NT2/D1 (cell line): Measurements from ENCODE around the gene OSMR.

Source experiments
- DNase-seq: peaks from one replicate; pipeline ENCODE4 v3.0.0-alpha.2; 2011; ENCODE audit warnings: low read depth, low spot score
- H3K27me3 ChIP-seq: 2 replicates; pipeline ENCODE4 v1.6.0; 2011; ENCODE audit warnings: mild to moderate bottlenecking; ENCODE audit not compliant: insufficient read length, insufficient read depth
- H3K36me3 ChIP-seq: 2 replicates; pipeline ENCODE4 v1.6.1; 2011; ENCODE audit warnings: mild to moderate bottlenecking, low read length, mixed read lengths; ENCODE audit not compliant: insufficient read depth, insufficient read length
- H3K4me1 ChIP-seq: 2 replicates; pipeline ENCODE4 v1.5.1; 2011; ENCODE audit not compliant: insufficient read depth, insufficient read length
- H3K4me3 ChIP-seq: 2 replicates; pipeline ENCODE4 v1.5.1; 2011; ENCODE audit warnings: low read depth; ENCODE audit not compliant: insufficient read length
- H3K9ac ChIP-seq: 2 replicates; pipeline ENCODE4 v1.6.0; 2011; ENCODE audit warnings: low read depth; ENCODE audit not compliant: insufficient read length
- H3K9me3 ChIP-seq: 2 replicates; pipeline ENCODE4 v1.5.1; 2011; ENCODE audit warnings: mild to moderate bottlenecking, low read length; ENCODE audit not compliant: insufficient read depth
- SUZ12 ChIP-seq: IDR thresholded peaks from 2 replicates; pipeline ENCODE4 v1.6.1; 2011; ENCODE audit not compliant: insufficient read length, insufficient read depth; ENCODE audit errors: extremely low read depth
- YY1 ChIP-seq: IDR thresholded peaks from 2 replicates; pipeline ENCODE4 v1.6.1; 2011; ENCODE audit not compliant: insufficient read length, insufficient read depth
- ZNF274 ChIP-seq: IDR thresholded peaks from 2 replicates; pipeline ENCODE4 v1.6.1; 2011; ENCODE audit warnings: mild to moderate bottlenecking, low read depth, low read length

OSMR gene

GRCh38 chr5:38940230-38940858 lies 94.5 kb downstream of the OSMR start:
- H3K9me3 ChIP-seq = no peaks in the 10 kb centered on the region
- peaks cover 17% of the 10 kb centered on the region for H3K36me3 ChIP-seq
- H3K4me1 ChIP-seq = no peaks in the 10 kb centered on the region
- TF ChIP-seq SUZ12 = no peak
- no peak for TF ChIP-seq ZNF274
- TF ChIP-seq YY1 = no peak
- no peaks in the 10 kb centered on the region for H3K27me3 ChIP-seq
- DNase-seq = no peak
- H3K9ac ChIP-seq = no peak overlapping the region
- no peak overlapping the region for H3K4me3 ChIP-seq

GRCh38 chr5:38941912-38942311 lies 96.1 kb downstream of the OSMR start:
- no peaks in the 10 kb centered on the region for H3K9me3 ChIP-seq
- no peaks in the 10 kb centered on the region for H3K27me3 ChIP-seq
- no peak overlapping the region for H3K4me3 ChIP-seq
- H3K36me3 ChIP-seq = peaks cover 20% of the 10 kb centered on the region
- no peak for DNase-seq
- H3K9ac ChIP-seq = no peak overlapping the region
- no peaks in the 10 kb centered on the region for H3K4me1 ChIP-seq
- TF ChIP-seq ZNF274 (no peak), YY1 (no peak), SUZ12 (no peak)

- no peak overlapping the region for H3K4me3 ChIP-seq
- no peaks in the 10 kb centered on the region for H3K27me3 ChIP-seq
- no peaks in the 10 kb centered on the region for H3K4me1 ChIP-seq
- H3K9me3 ChIP-seq = no peaks in the 10 kb centered on the region
- TF ChIP-seq ZNF274 = no peak
- H3K9ac ChIP-seq = no peak overlapping the region
- peaks cover 25% of the 10 kb centered on the region for H3K36me3 ChIP-seq
- no peak for DNase-seq
These were observed 98.5 kb downstream of the OSMR start for GRCh38 chr5:38944282-38944681.

- H3K27me3 ChIP-seq = no peaks in the 10 kb centered on the region
- H3K9ac ChIP-seq = no peak overlapping the region
- no peak for TF ChIP-seq YY1
- TF ChIP-seq SUZ12 = no peak
- no peak for TF ChIP-seq ZNF274
- H3K36me3 ChIP-seq = peaks cover 35% of the 10 kb centered on the region
- no peaks in the 10 kb centered on the region for H3K9me3 ChIP-seq
- DNase-seq = no peak
- no peak overlapping the region for H3K4me3 ChIP-seq
- H3K4me1 ChIP-seq = no peaks in the 10 kb centered on the region
These were observed 102.7 kb downstream of the OSMR start for GRCh38 chr5:38948501-38948900.

GRCh38 chr5:38953426-38954012 lies 107.7 kb downstream of the OSMR start:
- no peaks in the 10 kb centered on the region for H3K9me3 ChIP-seq
- no peak overlapping the region for H3K4me3 ChIP-seq
- DNase-seq = no peak
- no peak overlapping the region for H3K9ac ChIP-seq
- no peaks in the 10 kb centered on the region for H3K27me3 ChIP-seq
- TF ChIP-seq ZNF274 = no peak
- no peak for TF ChIP-seq YY1
- no peak for TF ChIP-seq SUZ12
- no peaks in the 10 kb centered on the region for H3K4me1 ChIP-seq
- peaks cover 44% of the 10 kb centered on the region for H3K36me3 ChIP-seq

- H3K27me3 ChIP-seq = no peaks in the 10 kb centered on the region
- DNase-seq = no peak
- no peak for TF ChIP-seq YY1
- no peaks in the 10 kb centered on the region for H3K4me1 ChIP-seq
- no peak overlapping the region for H3K4me3 ChIP-seq
- peaks cover 21% of the 10 kb centered on the region for H3K36me3 ChIP-seq
- no peaks in the 10 kb centered on the region for H3K9me3 ChIP-seq
- no peak overlapping the region for H3K9ac ChIP-seq
These were observed 115.9 kb downstream of the OSMR start for GRCh38 chr5:38961691-38962090.

- Histone ChIP-seq H3K4me1 (no peaks in the 10 kb centered on the region), H3K27me3 (no peaks in the 10 kb centered on the region), H3K36me3 (peaks cover 2% of the 10 kb centered on the region), H3K9me3 (no peaks in the 10 kb centered on the region), H3K4me3 (no peak overlapping the region), H3K9ac (no peak overlapping the region)
- no peak for TF ChIP-seq YY1
- TF ChIP-seq SUZ12 = no peak
- TF ChIP-seq ZNF274 = no peak
- DNase-seq = no peak
These were observed 122.9 kb downstream of the OSMR start for GRCh38 chr5:38968665-38969064.

- Histone ChIP-seq H3K27me3 (no peaks in the 10 kb centered on the region), H3K4me3 (no peak overlapping the region), H3K4me1 (no peaks in the 10 kb centered on the region), H3K9ac (no peak overlapping the region), H3K9me3 (no peaks in the 10 kb centered on the region), H3K36me3 (no peaks in the 10 kb centered on the region)
- TF ChIP-seq SUZ12 = no peak
- no peak for TF ChIP-seq ZNF274
- no peak for DNase-seq
These were observed 132.2 kb downstream of the OSMR start for GRCh38 chr5:38978036-38978435.
